Thyroid gland (tissue), 4 donors: ENCODE results near the gene GRK1. TPM values are rescaled to one million over a fixed set of nuclear protein-coding genes. Genes with fewer than 3 reads are reported as not detected.

Source experiments
- DNase-seq, 2 donors: peaks; one replicate each; pipeline ENCODE4 v3.0.0-alpha.2; 2019
- H3K27ac ChIP-seq, 3 donors: fragments of 200-600 bp; sonication (generic); 1 replicate in 2 of 3; 2 replicates in 1 of 3; pipeline ENCODE4 v1.5.1; 2016 to 2019; ENCODE audit warnings: mild to moderate bottlenecking in 1 of 3, moderate library complexity in 1 of 3
- H3K27me3 ChIP-seq: fragments of 200-600 bp; sonication (generic); one replicate; pipeline ENCODE4 v1.5.1; 2019
- H3K36me3 ChIP-seq, 2 donors: fragments of 200-600 bp; sonication (generic); one replicate each; pipeline ENCODE4 v1.5.1; 2016 to 2019
- H3K4me1 ChIP-seq, 2 donors: fragments of 200-600 bp; sonication (generic); one replicate each; pipeline ENCODE4 v1.5.1; 2017 to 2019
- H3K4me3 ChIP-seq, 3 donors: fragments of 200-600 bp; sonication (generic); replicated peaks in 1 of 3; 1 replicate in 2 of 3; 2 replicates in 1 of 3; pipeline ENCODE4 v1.5.1; 2016; ENCODE audit warnings: mild to moderate bottlenecking in 1 of 3
- H3K9me3 ChIP-seq: fragments of 200-600 bp; sonication (generic); one replicate; pipeline ENCODE4 v1.5.1; 2017
- POLR2A ChIP-seq, 2 donors: fragments of 450-650 bp; IDR thresholded peaks; one replicate each; pipeline ENCODE4 v1.6.1; 2017; ENCODE audit warnings: antibody characterized with exemption in 2 of 2, mild to moderate bottlenecking in 2 of 2, moderate library complexity in 1 of 2
- WGBS, 2 donors: methylation state at CpG; one replicate each; pipeline ENCODE4 v1.1.5; 2017; 5-methylcytosine and 5-hydroxymethylcytosine counted together
- intact Hi-C: fragments of 100-400 bp; cut with DNase I; formaldehyde crosslinking; loops from one replicate; pipeline ENCODE4 v1.15.1; 2023
- total RNA-seq, 4 donors: library from RNA; depleted of rRNA; stranded (reverse); fragments of >200 nt; gene quantifications; one replicate each; pipeline ENCODE4 v1.2.3, GENCODE V29; 2016
- TF ChIP-seq, protein P1 (sequence below), 6 experiments: fragments of 200-600 bp in 3 of 6; fragments of 450-650 bp in 3 of 6; sonication (generic) in 3 of 6; IDR thresholded peaks; one replicate each; pipeline ENCODE4 v1.5.1; 2016 to 2019; ENCODE audit warnings: antibody characterized with exemption in 6 of 6, mild to moderate bottlenecking in 2 of 6, inconsistent platforms in 1 of 6, moderate library complexity in 1 of 6

The GRK1 gene
- total RNA-seq, 4 donors from 2014 or later = 2.0 to 17.9 (median 2.7) TPM

DNA sequence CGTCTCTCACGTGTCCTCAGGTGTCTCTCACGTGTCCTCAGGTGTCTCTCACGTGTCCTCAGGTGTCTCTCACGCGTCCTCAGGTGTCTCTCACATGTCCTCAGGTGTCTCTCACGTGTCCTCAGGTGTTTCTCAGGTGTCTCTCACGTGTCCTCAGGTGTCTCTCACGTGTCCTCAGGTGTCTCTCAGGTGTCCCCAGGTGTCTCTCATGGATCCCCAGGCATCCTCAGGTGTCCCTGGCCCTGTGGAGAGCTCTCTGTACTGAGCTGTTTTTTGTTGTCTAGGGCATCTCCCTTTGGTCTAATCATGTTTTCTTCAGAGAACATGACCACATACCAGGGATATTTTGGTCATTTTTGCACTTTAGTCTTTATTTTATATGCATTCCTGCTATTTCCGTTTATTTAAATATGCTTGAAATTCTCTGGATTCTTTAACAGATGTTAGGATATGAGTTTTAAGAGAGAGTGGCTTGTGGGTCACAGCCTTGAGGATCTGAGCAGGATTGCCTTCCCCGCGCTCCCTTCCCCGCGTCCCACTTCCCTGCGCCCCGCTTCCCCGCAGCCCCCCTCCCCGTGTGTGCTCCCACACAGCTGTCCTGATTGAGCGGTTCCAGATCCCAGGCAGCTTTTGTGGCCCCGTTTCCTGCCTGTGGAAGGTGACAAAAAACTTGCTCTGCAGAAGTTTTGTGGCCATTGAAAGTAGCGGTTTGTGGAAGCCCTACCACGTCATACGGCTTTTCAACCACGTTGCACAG, 40.9 kb upstream of the GRK1 start:
- Histone ChIP-seq H3K9me3 (no peaks in the 10 kb centered on the region), H3K36me3 (peaks cover 3 to 8% of the 10 kb centered on the region in 2 donors), H3K4me1 (no peaks in the 10 kb centered on the region), H3K27me3 (no peaks in the 10 kb centered on the region), H3K4me3 (no peak overlapping the region), H3K27ac (no peak overlapping the region)
- DNase-seq = no peak
- intact Hi-C loops = no loop called here
- TF ChIP-seq, protein P1, sequence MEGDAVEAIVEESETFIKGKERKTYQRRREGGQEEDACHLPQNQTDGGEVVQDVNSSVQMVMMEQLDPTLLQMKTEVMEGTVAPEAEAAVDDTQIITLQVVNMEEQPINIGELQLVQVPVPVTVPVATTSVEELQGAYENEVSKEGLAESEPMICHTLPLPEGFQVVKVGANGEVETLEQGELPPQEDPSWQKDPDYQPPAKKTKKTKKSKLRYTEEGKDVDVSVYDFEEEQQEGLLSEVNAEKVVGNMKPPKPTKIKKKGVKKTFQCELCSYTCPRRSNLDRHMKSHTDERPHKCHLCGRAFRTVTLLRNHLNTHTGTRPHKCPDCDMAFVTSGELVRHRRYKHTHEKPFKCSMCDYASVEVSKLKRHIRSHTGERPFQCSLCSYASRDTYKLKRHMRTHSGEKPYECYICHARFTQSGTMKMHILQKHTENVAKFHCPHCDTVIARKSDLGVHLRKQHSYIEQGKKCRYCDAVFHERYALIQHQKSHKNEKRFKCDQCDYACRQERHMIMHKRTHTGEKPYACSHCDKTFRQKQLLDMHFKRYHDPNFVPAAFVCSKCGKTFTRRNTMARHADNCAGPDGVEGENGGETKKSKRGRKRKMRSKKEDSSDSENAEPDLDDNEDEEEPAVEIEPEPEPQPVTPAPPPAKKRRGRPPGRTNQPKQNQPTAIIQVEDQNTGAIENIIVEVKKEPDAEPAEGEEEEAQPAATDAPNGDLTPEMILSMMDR (IDR thresholded peaks at IDR 0.05) = no peak
- no peak for TF ChIP-seq POLR2A (IDR thresholded peaks at IDR 0.05)
- 88 to 90% methylated on average over 24 of the region's 24 CpGs for WGBS, 2 donors

DNA sequence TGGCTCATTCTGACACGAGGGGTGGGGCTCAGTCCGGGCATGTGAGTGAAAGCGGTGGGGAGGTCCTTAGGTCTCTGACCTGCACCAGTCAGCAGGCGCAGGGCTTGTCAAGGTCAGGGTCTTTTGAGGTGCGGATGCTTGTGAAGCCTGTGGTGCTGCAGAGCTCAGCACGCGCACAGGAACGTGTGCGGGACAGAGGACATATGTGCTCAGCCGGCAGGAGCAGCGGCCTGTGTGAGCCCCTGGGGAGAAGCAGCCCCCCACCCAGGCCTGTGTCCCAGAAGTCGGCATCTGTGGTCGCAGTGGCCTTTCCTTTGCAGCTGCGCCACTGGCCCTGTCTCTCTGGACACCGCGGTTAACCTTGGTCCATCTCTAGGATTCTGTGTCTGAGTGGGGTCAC, 39.9 kb upstream of the GRK1 start:
- no peaks in the 10 kb centered on the region for H3K4me1 ChIP-seq
- no peak for DNase-seq
- intact Hi-C loops = no loop called here
- no peaks in the 10 kb centered on the region for H3K27me3 ChIP-seq
- H3K36me3 ChIP-seq = peaks cover 8% of the 10 kb centered on the region in 2 donors
- TF ChIP-seq, protein P1 (IDR thresholded peaks at IDR 0.05) = no peak
- no peak for TF ChIP-seq POLR2A (IDR thresholded peaks at IDR 0.05)
- H3K9me3 ChIP-seq = no peaks in the 10 kb centered on the region
- H3K4me3 ChIP-seq = no peak overlapping the region
- WGBS, 2 donors = 93 to 95% methylated on average over 16 of the region's 16 CpGs
- no peak overlapping the region for H3K27ac ChIP-seq

DNA sequence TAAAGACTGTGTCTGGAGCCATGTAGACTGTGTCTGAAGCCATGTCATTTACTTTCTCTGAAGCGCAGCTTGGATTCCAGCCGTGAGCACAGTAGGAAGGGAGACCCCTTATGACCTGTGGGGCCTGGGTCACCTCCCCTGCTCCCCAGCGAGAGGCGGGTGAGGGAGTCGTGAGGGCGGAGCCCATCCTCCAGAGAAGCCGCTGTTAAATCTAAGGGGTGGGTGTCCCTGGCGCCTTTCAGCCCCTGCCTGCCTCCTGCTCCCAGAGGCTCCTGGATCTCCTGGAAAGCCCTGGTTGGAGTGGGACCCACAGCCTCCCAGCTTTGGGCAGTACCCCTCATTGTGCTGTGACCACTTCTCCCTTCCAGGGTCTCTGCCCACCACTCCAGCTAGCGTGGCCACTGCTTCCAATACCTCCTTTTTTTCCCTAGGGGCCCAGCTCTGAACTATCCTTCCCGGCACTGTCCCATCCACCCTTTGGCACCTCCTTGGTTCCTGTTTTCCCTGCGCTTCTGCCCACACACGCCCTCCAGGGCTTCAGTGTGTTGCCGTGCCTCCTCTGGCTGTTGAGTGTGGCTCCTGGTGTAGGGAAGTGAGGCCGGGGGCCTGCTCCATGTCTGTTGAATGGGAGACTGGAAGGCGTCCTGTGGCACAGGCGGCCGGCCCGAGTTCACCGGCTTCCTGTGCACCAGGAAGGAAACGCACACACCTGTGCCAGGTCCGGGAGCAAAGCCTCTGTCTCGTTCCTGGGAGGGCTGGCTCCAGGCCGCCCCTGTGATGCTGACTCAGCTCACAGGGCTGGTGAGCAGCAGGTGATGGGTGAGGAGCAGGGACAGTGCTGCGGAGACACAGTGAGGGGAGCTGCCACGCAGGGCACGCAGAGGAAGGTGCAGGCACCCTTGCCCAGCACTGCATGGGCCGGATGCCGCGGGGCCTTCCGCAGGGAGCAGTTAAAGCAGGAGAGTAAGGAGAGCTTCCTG, 38.4 kb upstream of the GRK1 start:
- H3K9me3 ChIP-seq = no peaks in the 10 kb centered on the region
- TF ChIP-seq, protein P1 (IDR thresholded peaks at IDR 0.05) = no peak
- TF ChIP-seq POLR2A (IDR thresholded peaks at IDR 0.05) = no peak
- no peak for DNase-seq
- intact Hi-C loops = no loop called here
- no peaks in the 10 kb centered on the region for H3K4me1 ChIP-seq
- H3K27ac ChIP-seq = no peak overlapping the region
- H3K27me3 ChIP-seq = no peaks in the 10 kb centered on the region
- 86 to 93% methylated on average over 20 to 30 of the region's 30 CpGs for WGBS, 2 donors
- H3K36me3 ChIP-seq = peaks cover 10 to 12% of the 10 kb centered on the region in 2 donors
- no peak overlapping the region for H3K4me3 ChIP-seq

DNA sequence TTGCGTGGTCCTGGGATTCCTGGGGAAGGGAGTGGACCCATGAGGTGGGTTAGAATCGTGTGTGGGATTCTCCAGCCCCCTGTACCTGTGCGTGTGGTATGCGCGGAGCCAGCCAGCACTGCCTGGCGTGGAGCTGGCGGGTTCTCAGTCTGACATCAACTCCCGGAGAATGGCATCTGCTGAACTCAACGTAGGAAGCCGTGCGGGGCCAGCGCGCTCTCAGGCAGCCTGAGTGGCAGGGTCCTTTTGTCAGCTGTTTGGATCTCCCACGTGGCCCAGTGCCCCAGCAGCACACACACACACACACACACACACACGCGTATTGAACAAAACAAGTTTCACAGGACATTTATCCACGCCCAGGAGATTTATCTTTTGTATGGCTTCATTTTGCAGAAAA, 37.2 kb upstream of the GRK1 start:
- Histone ChIP-seq H3K4me3 (no peak overlapping the region), H3K27ac (no peak overlapping the region), H3K4me1 (no peaks in the 10 kb centered on the region), H3K9me3 (no peaks in the 10 kb centered on the region), H3K36me3 (peaks cover 20 to 23% of the 10 kb centered on the region in 2 donors), H3K27me3 (no peaks in the 10 kb centered on the region)
- DNase-seq = no peak
- TF ChIP-seq, protein P1 (IDR thresholded peaks at IDR 0.05) = no peak
- no peak for TF ChIP-seq POLR2A (IDR thresholded peaks at IDR 0.05)
- intact Hi-C loops = no loop called here
- WGBS, 2 donors = 93 to 95% methylated on average over 14 to 16 of the region's 17 CpGs
